DND-41 (cell line): ENCODE measurements around the gene TRUB2.

ENCODE experiments used
- CTCF ChIP-seq: IDR thresholded peaks from 2 replicates; pipeline ENCODE4 v1.5.1; 2012; ENCODE audit warnings: borderline replicate concordance, low read length, moderate library complexity, mild to moderate bottlenecking; ENCODE audit not compliant: poor library complexity, severe bottlenecking; ENCODE audit errors: extremely low read depth
- EZH2 ChIP-seq: IDR thresholded peaks from 3 replicates; pipeline ENCODE4 v1.6.1; 2012; ENCODE audit warnings: borderline replicate concordance, low read depth, mild to moderate bottlenecking, moderate library complexity, low read length, inconsistent platforms; ENCODE audit not compliant: severe bottlenecking

- TF ChIP-seq CTCF = no peak
- TF ChIP-seq EZH2 = no peak
Measured at GRCh38 chr9:128257086-128257825, 65.0 kb downstream of the TRUB2 start.
